Right renal pelvis (tissue), 4 donors: ENCODE results near the gene TRIM10. TPM values are rescaled to one million over a fixed set of nuclear protein-coding genes. Genes with fewer than 3 reads are reported as not detected.
"Not testable (repeated sequence)": the region's sequence is repeated elsewhere in the genome, so short reads cannot be mapped to it uniquely, and the experiment has no call there.

Experiments used
- DNase-seq, 4 donors: peaks; one replicate each; pipeline ENCODE4 v3.0.0-alpha.2; 2013; ENCODE audit warnings: low read depth in 4 of 4, low spot score in 3 of 4, missing footprints in 1 of 4
- polyA plus RNA-seq, 4 donors: library from polyadenylated mRNA; unstranded; fragments of 120-200 nt; gene quantifications; one replicate each; pipeline ENCODE4 v1.2.1, GENCODE V29; 2013; ENCODE audit not compliant: insufficient read length in 4 of 4

The TRIM10 gene
- polyA plus RNA-seq, 4 donors: 0.47 to 0.64 (median 0.52) TPM

- no peak for DNase-seq
These were observed 5.3 kb downstream of the TRIM10 start for GRCh38 chr6:30155520-30156261.

GRCh38 chr6:30154709-30155519 lies 6.1 kb downstream of the TRIM10 start:
- no peak for DNase-seq

GRCh38 chr6:30154061-30154460 lies 7.0 kb downstream of the TRIM10 start:
- DNase-seq: no peak

GRCh38 chr6:30152910-30153610 lies 8.0 kb downstream of the TRIM10 start:
- DNase-seq: no peak

GRCh38 chr6:30152016-30152673 lies 8.9 kb downstream of the TRIM10 start:
- no peak for DNase-seq

GRCh38 chr6:30151580-30151979 lies 9.4 kb downstream of the TRIM10 start:
- DNase-seq: no peak

- no peak for DNase-seq
These were observed 10.2 kb downstream of the TRIM10 start for GRCh38 chr6:30150671-30151395.

GRCh38 chr6:30149858-30150550 lies 11.0 kb downstream of the TRIM10 start:
- DNase-seq: no peak

- DNase-seq: no peak
These were observed 11.8 kb downstream of the TRIM10 start for GRCh38 chr6:30149234-30149633.

- DNase-seq: no peak
These were observed 13.9 kb downstream of the TRIM10 start for GRCh38 chr6:30147096-30147495.

- no peak for DNase-seq
These were observed 15.2 kb downstream of the TRIM10 start for GRCh38 chr6:30145818-30146217.

GRCh38 chr6:30144811-30145210 lies 16.2 kb downstream of the TRIM10 start:
- no peak for DNase-seq

- DNase-seq: no peak
These were observed 17.2 kb downstream of the TRIM10 start for GRCh38 chr6:30143780-30144179.

- no peak for DNase-seq
These were observed 18.3 kb downstream of the TRIM10 start for GRCh38 chr6:30142665-30143064.

GRCh38 chr6:30140240-30140639 lies 20.8 kb downstream of the TRIM10 start:
- DNase-seq: not testable (repeated sequence)

GRCh38 chr6:30136570-30137286 lies 24.3 kb downstream of the TRIM10 start:
- DNase-seq: no peak

GRCh38 chr6:30135757-30136156 lies 25.3 kb downstream of the TRIM10 start, which contains the start of gene TRIM40:
TSS of gene TRIM40 (plus strand) at chr6:30136140. CDS start at chr6:30137037, 897 bp downstream.
- DNase-seq: no peak

GRCh38 chr6:30135147-30135546 lies 25.9 kb downstream of the TRIM10 start:
- no peak for DNase-seq
